Diencephalon (tissue), 1 donor: ENCODE data around the gene METRNL. TPM values are rescaled to one million over a fixed set of nuclear protein-coding genes. Genes with fewer than 3 reads are reported as not detected.

ENCODE experiments used
- total RNA-seq: library from RNA; depleted of rRNA; stranded (reverse); fragments of >200 nt; gene quantifications from one replicate; pipeline ENCODE4 v1.2.3, GENCODE V29; 2014

Gene METRNL
- 18.2 TPM for total RNA-seq

GRCh38 chr17:83079352-83079747 lies at the start of gene METRNL:
METRNL (plus strand) TSS chr17:83079609; CDS start chr17:83079816, 207 bp downstream.

Other genes with a start within 250 kb of the METRNL start
- not detected for gene ZNF750, start 239.6 kb upstream of the METRNL start, total RNA-seq